Measurements from ENCODE around the gene MMP20.

- no peak for TF ChIP-seq YY1 (IDR thresholded peaks at IDR 0.05; ENCODE audit: low read depth)
- TF ChIP-seq CEBPB (IDR thresholded peaks at IDR 0.05), result no peak
- TF ChIP-seq EP300 (IDR thresholded peaks at IDR 0.05; ENCODE audit: borderline replicate concordance), result no peak
- no peak for TF ChIP-seq USF1 (IDR thresholded peaks at IDR 0.05)
- TF ChIP-seq REST (IDR thresholded peaks at IDR 0.05; ENCODE audit: low read depth), result no peak
- peak; percentile 29 for TF ChIP-seq RAD21 (IDR thresholded peaks at IDR 0.05; ENCODE audit: low read depth)
- TF ChIP-seq CREB1 (IDR thresholded peaks at IDR 0.05; ENCODE audit: low read depth), result no peak
- TF ChIP-seq EGR1 (IDR thresholded peaks at IDR 0.05), result no peak
- TF ChIP-seq MAX (IDR thresholded peaks at IDR 0.05), result no peak
- TF ChIP-seq TEAD4 (IDR thresholded peaks at IDR 0.05), result no peak
- no peak for TF ChIP-seq TAF1 (IDR thresholded peaks at IDR 0.05; ENCODE audit: low read depth)
- no peak for TF ChIP-seq NFIC (IDR thresholded peaks at IDR 0.05)
- no peak for TF ChIP-seq FOXM1 (IDR thresholded peaks at IDR 0.05; ENCODE audit: borderline replicate concordance, low read depth)
- no peak for TF ChIP-seq TCF12 (IDR thresholded peaks at IDR 0.05; ENCODE audit: low read depth)
These were observed 10.6 kb downstream of the MMP20 start for GRCh38 chr11:102614485-102614884.
